Measurements from ENCODE around the gene PDE5A. TPM values are rescaled to one million over a fixed set of nuclear protein-coding genes. Genes with fewer than 3 reads are reported as not detected.
A peak's percentile ranks its signal among the peaks of the same experiment; 100 is the strongest.
"Not testable (repeated sequence)": the region's sequence is repeated elsewhere in the genome, so short reads cannot be mapped to it uniquely, and the experiment has no call there.

Gene PDE5A
- total and polyA plus RNA-seq, 10 of the 15 experiments (the other 5 are each of a cell fraction or from before 2014, with no cell fraction given), result under 0.01 to 3.9 (median 0.26) TPM; not detected in 1

GRCh38 chr4:119470021-119470736 is 158.4 kb downstream of the PDE5A start:
- H2AFZ ChIP-seq (ENCODE audit: control insufficient read depth, low read depth, low read length); H3K27me3 ChIP-seq (replicated peaks in 1 of 2; ENCODE audit: control insufficient read depth in 2 of 2, insufficient read depth in 2 of 2, low read length in 1 of 2); intact Hi-C loops (cut with micrococcal nuclease; ENCODE audit: unreplicated experiment); H3K9me3 ChIP-seq (replicated peaks; ENCODE audit: control insufficient read depth, insufficient read depth, low read length); H3K36me3 ChIP-seq (ENCODE audit: control insufficient read depth in 2 of 2, insufficient read depth in 2 of 2, low read length in 1 of 2); H4K20me1 ChIP-seq (ENCODE audit: control insufficient read depth, insufficient read depth); H3K9ac ChIP-seq (ENCODE audit: control insufficient read depth, insufficient read depth, low read length); BruUV-seq (replicated peaks); H3K4me3 ChIP-seq; H3K4me1 ChIP-seq (ENCODE audit: control insufficient read depth, insufficient read depth, low read length); CTCF ChIA-PET; DNase-seq (ENCODE audit: low read depth, low spot score); POLR2A ChIA-PET; SMC1A ChIA-PET (ENCODE audit: uncharacterized antibody, unreplicated experiment); in situ Hi-C loops (cut with MboI); H3K4me2 ChIP-seq (ENCODE audit: control insufficient read depth, insufficient read depth); H3K79me2 ChIP-seq (ENCODE audit: control insufficient read depth, insufficient read depth, low read length); RAD21 ChIA-PET (ENCODE audit: unreplicated experiment): not testable (repeated sequence)
- TF ChIP-seq RUNX3 (IDR thresholded peaks at IDR 0.05; ENCODE audit: low read length), result 0 out of 2 replicates have a peak, but pooled peaks have one; percentile 26
- FAIRE-seq (peak; percentile 7), ATAC-seq (peak; percentile 81)
- 9% methylated on average over 2 of the region's 2 CpGs for WGBS (ENCODE audit: insufficient coverage, insufficient replicate concordance, low lambda C conversion rate, missing lambda C conversion rate)
- peak overlapping the region; percentile 48 for H3K27ac ChIP-seq (ENCODE audit: control insufficient read depth, insufficient read depth)

- H3K9me3 ChIP-seq (replicated peaks; ENCODE audit: control insufficient read depth, insufficient read depth, low read length); H3K79me2 ChIP-seq (ENCODE audit: control insufficient read depth, insufficient read depth, low read length); CTCF ChIA-PET; POLR2A ChIA-PET; FAIRE-seq; in situ Hi-C loops (cut with MboI); H3K9ac ChIP-seq (ENCODE audit: control insufficient read depth, insufficient read depth, low read length); H3K36me3 ChIP-seq (ENCODE audit: control insufficient read depth in 2 of 2, insufficient read depth in 2 of 2, low read length in 1 of 2); DNase-seq (ENCODE audit: low read depth, low spot score); H3K4me1 ChIP-seq (ENCODE audit: control insufficient read depth, insufficient read depth, low read length); RAD21 ChIA-PET (ENCODE audit: unreplicated experiment); H3K27me3 ChIP-seq (replicated peaks in 1 of 2; ENCODE audit: control insufficient read depth in 2 of 2, insufficient read depth in 2 of 2, low read length in 1 of 2); H2AFZ ChIP-seq (ENCODE audit: control insufficient read depth, low read depth, low read length); intact Hi-C loops (cut with micrococcal nuclease; ENCODE audit: unreplicated experiment); H3K4me3 ChIP-seq; BruUV-seq (replicated peaks); SMC1A ChIA-PET (ENCODE audit: uncharacterized antibody, unreplicated experiment); ATAC-seq; H3K4me2 ChIP-seq (ENCODE audit: control insufficient read depth, insufficient read depth); H3K27ac ChIP-seq (ENCODE audit: control insufficient read depth, insufficient read depth); H4K20me1 ChIP-seq (ENCODE audit: control insufficient read depth, insufficient read depth): not testable (repeated sequence)
- 92% methylated on average over 3 of the region's 3 CpGs for WGBS (ENCODE audit: insufficient coverage, insufficient replicate concordance, low lambda C conversion rate, missing lambda C conversion rate)
Observed at GRCh38 chr4:119469039-119469438, 159.6 kb downstream of the PDE5A start.

All from GM12878 (cell line).